Stomach (tissue), 9 donors: ENCODE measurements around the gene C4orf50. TPM values are rescaled to one million over a fixed set of nuclear protein-coding genes. Genes with fewer than 3 reads are reported as not detected.

Experiments
- DNase-seq, 2 donors: peaks; one replicate each; pipeline versions ENCODE4 v3.0.0 to v3.0.0-alpha.2; 2013 to 2019
- H3K27ac ChIP-seq, 5 donors: fragments of 200-600 bp in 4 of 5; sonication (generic) in 4 of 5; one replicate each; pipeline ENCODE4 v1.5.1; 2013 to 2019; ENCODE audit warnings: mild to moderate bottlenecking in 1 of 5, moderate library complexity in 1 of 5
- H3K27me3 ChIP-seq, 3 donors: fragments of 200-600 bp; sonication (generic); one replicate each; pipeline ENCODE4 v1.5.1; 2017 to 2019; ENCODE audit warnings: mixed run types in 1 of 3
- H3K36me3 ChIP-seq, 4 donors: fragments of 200-600 bp; sonication (generic); 1 replicate in 3 of 4; 2 replicates in 1 of 4; pipeline ENCODE4 v1.5.1; 2016 to 2019
- H3K4me1 ChIP-seq, 4 donors: fragments of 200-600 bp; sonication (generic); one replicate each; pipeline ENCODE4 v1.5.1; 2016 to 2019
- H3K4me3 ChIP-seq, 4 donors: fragments of 200-600 bp; sonication (generic) in 3 of 4; one replicate each; pipeline ENCODE4 v1.5.1; 2016 to 2019; ENCODE audit warnings: mild to moderate bottlenecking in 1 of 4
- H3K9me3 ChIP-seq, 4 donors: fragments of 200-600 bp; sonication (generic); one replicate each; pipeline ENCODE4 v1.5.1; 2016 to 2019
- CTCF ChIP-seq, 7 experiments: fragments of 450-650 bp in 4 of 7; fragments of 200-600 bp in 3 of 7; sonication (generic) in 3 of 7; IDR thresholded peaks; one replicate each; pipeline ENCODE4 v1.5.1; 2016 to 2019; ENCODE audit warnings: antibody characterized with exemption in 7 of 7, control low read depth in 2 of 7, mild to moderate bottlenecking in 1 of 7
- EP300 ChIP-seq: sonication (generic); formaldehyde crosslinking; IDR thresholded peaks from one replicate; pipeline ENCODE4 v1.6.1; 2017; ENCODE audit warnings: antibody characterized with exemption
- POLR2A ChIP-seq, 4 donors: fragments of 450-650 bp; IDR thresholded peaks; one replicate each; pipeline ENCODE4 v1.6.1; 2016; ENCODE audit warnings: antibody characterized with exemption in 4 of 4, control low read depth in 2 of 4, mild to moderate bottlenecking in 1 of 4, moderate library complexity in 1 of 4
- POLR2AphosphoS5 ChIP-seq, 3 donors: sonication (generic); formaldehyde crosslinking; IDR thresholded peaks; one replicate each; pipeline ENCODE4 v1.6.1; 2016; ENCODE audit warnings: antibody characterized with exemption in 3 of 3
- WGBS, 5 donors: extraction: QIAGEN DNeasy Blood & Tissue Kit in 3 of 5; methylation state at CpG; one replicate each; pipeline versions ENCODE4 v1.1.5 to v1.1.7; 2013 to 2018; 5-methylcytosine and 5-hydroxymethylcytosine counted together
- intact Hi-C: fragments of 100-400 bp; cut with DNase I; formaldehyde crosslinking; loops from one replicate; pipeline ENCODE4 v1.15.1; 2023; ENCODE audit warnings: low total_unique reads
- polyA plus RNA-seq, 3 donors: library from polyadenylated mRNA; stranded (reverse); fragments of 200-250 nt; gene quantifications; one replicate each; pipeline ENCODE4 v1.2.3, GENCODE V29; 2013
- total RNA-seq, 5 donors: library from RNA; depleted of rRNA; stranded (reverse); fragments of >200 nt; gene quantifications; one replicate each; pipeline versions ENCODE4 v1.1.0 to v1.2.3, GENCODE V29; 2014 to 2016
- donor health status: healthy with polysubstance abuse.
- donor health status: Bipolar disorder and iron deficiency.
- donor health status: healthy.

The C4orf50 gene
- total and polyA plus RNA-seq, 8 donors = under 0.01 to 1.8 (median 0.85) TPM; not detected in 4

DNA sequence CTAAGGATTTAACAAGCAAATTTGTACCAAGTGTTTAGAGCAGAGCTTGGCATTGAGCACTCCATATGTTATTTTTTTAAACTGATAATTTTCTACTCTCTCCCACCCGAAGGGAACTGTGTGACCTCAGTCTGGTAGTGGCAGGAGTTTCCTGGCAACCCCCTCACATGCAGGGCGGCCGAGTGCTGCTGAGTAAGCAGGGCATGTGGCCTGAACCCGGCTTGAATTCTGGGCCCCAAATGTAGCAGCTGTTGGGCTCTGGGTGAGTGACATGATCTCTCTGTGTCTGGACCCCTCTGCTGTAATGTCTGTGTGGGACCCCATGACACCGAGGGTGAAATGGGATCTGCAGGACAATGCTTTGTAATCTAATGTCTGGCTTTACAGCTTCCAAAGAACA lies 13.6 kb upstream of the C4orf50 start:
- H3K27ac ChIP-seq = peak overlapping the region in 1 of 5 donors; percentile 61
- peak in 1 of 2 donors; percentile 36 for DNase-seq
- no peaks in the 10 kb centered on the region for H3K9me3 ChIP-seq
- peaks cover 0 to 12% (median 0%) of the 10 kb centered on the region in 4 donors for H3K4me1 ChIP-seq
- H3K27me3 ChIP-seq = no peaks in the 10 kb centered on the region
- TF ChIP-seq EP300 = no peak
- no peak for TF ChIP-seq POLR2A (IDR thresholded peaks at IDR 0.05)
- no peak for TF ChIP-seq POLR2AphosphoS5 (IDR thresholded peaks at IDR 0.05)
- no peak for TF ChIP-seq CTCF (IDR thresholded peaks at IDR 0.05)
- intact Hi-C loops = no loop called here
- no peak overlapping the region for H3K4me3 ChIP-seq
- no peaks in the 10 kb centered on the region for H3K36me3 ChIP-seq
- 37 to 57% (median 41%) methylated on average over 5 of the region's 5 CpGs for WGBS, 5 donors

GRCh38 chr4:6030679-6031078 lies 12.4 kb upstream of the C4orf50 start:
- Histone ChIP-seq H3K4me3 (no peak overlapping the region), H3K27ac (no peak overlapping the region), H3K4me1 (peaks cover 0 to 12% (median 0%) of the 10 kb centered on the region in 4 donors), H3K36me3 (no peaks in the 10 kb centered on the region), H3K27me3 (no peaks in the 10 kb centered on the region), H3K9me3 (no peaks in the 10 kb centered on the region)
- intact Hi-C loops = no loop called here
- DNase-seq = no peak
- TF ChIP-seq POLR2AphosphoS5 (IDR thresholded peaks at IDR 0.05) (no peak), EP300 (no peak), CTCF (IDR thresholded peaks at IDR 0.05) (no peak), POLR2A (IDR thresholded peaks at IDR 0.05) (no peak)
- 77 to 89% (median 79%) methylated on average over 7 of the region's 7 CpGs for WGBS, 5 donors

- intact Hi-C loops = no loop called here
- Histone ChIP-seq H3K4me1 (peaks cover 0 to 12% (median 0%) of the 10 kb centered on the region in 4 donors), H3K36me3 (no peaks in the 10 kb centered on the region), H3K27ac (no peak overlapping the region), H3K9me3 (no peaks in the 10 kb centered on the region), H3K4me3 (no peak overlapping the region), H3K27me3 (no peaks in the 10 kb centered on the region)
- no peak for TF ChIP-seq CTCF (IDR thresholded peaks at IDR 0.05)
- no peak for TF ChIP-seq POLR2AphosphoS5 (IDR thresholded peaks at IDR 0.05)
- no peak for TF ChIP-seq POLR2A (IDR thresholded peaks at IDR 0.05)
- no peak for TF ChIP-seq EP300
- DNase-seq = no peak
- WGBS, 5 donors = 74 to 79% (median 76%) methylated on average over 6 of the region's 6 CpGs
Measured at GRCh38 chr4:6029254-6029653, 11.0 kb upstream of the C4orf50 start.

DNA sequence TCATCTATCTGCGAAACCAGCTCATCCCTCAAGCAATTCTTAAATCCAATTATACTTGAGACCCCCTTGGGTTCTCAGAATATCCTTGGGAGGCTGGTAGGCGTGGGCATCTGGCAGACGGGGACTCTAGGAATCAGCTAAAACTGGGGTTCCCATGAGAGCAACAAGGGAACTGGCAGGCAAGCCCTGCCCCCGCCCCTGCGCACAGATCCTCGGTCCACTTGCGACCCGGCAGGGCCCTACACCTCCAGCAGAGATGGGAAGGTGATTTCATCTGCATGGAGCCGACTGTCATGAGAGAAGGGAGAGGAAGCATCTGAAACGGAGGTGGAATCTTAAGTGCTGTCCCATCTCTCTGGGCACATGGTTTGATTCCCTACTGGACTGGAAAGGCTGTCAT lies 9.9 kb upstream of the C4orf50 start:
- H3K4me1 ChIP-seq = peaks cover 0 to 11% (median 0%) of the 10 kb centered on the region in 4 donors
- no peaks in the 10 kb centered on the region for H3K36me3 ChIP-seq
- TF ChIP-seq EP300 = no peak
- no peak for TF ChIP-seq POLR2A (IDR thresholded peaks at IDR 0.05)
- no peak for TF ChIP-seq CTCF (IDR thresholded peaks at IDR 0.05)
- no peak for TF ChIP-seq POLR2AphosphoS5 (IDR thresholded peaks at IDR 0.05)
- H3K4me3 ChIP-seq = no peak overlapping the region
- H3K9me3 ChIP-seq = no peaks in the 10 kb centered on the region
- H3K27me3 ChIP-seq = no peaks in the 10 kb centered on the region
- no peak for DNase-seq
- intact Hi-C loops = no loop called here
- WGBS, 5 donors = 75 to 84% (median 79%) methylated on average over 9 to 10 of the region's 10 CpGs
- no peak overlapping the region for H3K27ac ChIP-seq
